ENCODE data around the gene MEGF11. TPM values are rescaled to one million over a fixed set of nuclear protein-coding genes. Genes with fewer than 3 reads are reported as not detected.

Gene MEGF11
- total RNA-seq, 2 donors from 2014 or later, result not detected

DNA sequence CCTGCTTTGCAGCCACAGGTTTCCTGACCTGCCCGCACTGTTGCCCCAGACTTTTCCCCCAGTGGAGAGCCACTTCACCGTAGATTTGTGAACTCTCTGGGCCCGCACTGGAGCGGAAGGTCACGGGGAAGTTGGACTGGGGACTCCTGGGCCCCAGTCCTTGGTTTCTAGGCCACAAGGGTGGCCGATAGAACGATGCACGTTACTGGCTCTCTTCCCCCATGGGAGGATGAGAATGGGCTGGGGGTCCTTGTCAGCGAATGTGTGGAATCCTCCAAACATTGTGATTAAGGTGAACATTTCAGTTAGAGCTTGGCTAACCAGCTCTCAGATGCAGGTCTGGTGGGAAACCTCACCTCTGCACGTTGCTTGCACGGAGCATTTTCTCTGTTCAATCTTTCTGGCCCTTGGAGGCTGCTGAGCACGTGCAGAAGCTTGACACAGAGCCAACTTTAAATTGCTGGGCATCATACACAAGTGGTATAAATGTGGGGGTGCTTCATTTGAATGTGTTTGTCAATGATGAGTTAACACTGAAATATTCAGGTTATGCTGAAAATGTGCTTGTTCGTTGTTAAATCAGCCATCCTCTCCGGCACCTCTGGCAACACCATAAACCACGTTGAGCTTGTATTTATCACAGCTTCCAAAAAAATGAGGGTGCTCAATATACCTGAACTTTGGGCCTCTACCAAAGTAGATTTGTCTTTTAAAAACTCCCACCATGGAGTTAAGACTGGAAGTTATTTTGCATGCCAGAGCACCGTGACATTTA, 40.8 kb upstream of the MEGF11 start:
- TF ChIP-seq, protein P1, sequence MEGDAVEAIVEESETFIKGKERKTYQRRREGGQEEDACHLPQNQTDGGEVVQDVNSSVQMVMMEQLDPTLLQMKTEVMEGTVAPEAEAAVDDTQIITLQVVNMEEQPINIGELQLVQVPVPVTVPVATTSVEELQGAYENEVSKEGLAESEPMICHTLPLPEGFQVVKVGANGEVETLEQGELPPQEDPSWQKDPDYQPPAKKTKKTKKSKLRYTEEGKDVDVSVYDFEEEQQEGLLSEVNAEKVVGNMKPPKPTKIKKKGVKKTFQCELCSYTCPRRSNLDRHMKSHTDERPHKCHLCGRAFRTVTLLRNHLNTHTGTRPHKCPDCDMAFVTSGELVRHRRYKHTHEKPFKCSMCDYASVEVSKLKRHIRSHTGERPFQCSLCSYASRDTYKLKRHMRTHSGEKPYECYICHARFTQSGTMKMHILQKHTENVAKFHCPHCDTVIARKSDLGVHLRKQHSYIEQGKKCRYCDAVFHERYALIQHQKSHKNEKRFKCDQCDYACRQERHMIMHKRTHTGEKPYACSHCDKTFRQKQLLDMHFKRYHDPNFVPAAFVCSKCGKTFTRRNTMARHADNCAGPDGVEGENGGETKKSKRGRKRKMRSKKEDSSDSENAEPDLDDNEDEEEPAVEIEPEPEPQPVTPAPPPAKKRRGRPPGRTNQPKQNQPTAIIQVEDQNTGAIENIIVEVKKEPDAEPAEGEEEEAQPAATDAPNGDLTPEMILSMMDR (IDR thresholded peaks at IDR 0.05), result no peak
- H3K36me3 ChIP-seq, result no peaks in the 10 kb centered on the region

DNA sequence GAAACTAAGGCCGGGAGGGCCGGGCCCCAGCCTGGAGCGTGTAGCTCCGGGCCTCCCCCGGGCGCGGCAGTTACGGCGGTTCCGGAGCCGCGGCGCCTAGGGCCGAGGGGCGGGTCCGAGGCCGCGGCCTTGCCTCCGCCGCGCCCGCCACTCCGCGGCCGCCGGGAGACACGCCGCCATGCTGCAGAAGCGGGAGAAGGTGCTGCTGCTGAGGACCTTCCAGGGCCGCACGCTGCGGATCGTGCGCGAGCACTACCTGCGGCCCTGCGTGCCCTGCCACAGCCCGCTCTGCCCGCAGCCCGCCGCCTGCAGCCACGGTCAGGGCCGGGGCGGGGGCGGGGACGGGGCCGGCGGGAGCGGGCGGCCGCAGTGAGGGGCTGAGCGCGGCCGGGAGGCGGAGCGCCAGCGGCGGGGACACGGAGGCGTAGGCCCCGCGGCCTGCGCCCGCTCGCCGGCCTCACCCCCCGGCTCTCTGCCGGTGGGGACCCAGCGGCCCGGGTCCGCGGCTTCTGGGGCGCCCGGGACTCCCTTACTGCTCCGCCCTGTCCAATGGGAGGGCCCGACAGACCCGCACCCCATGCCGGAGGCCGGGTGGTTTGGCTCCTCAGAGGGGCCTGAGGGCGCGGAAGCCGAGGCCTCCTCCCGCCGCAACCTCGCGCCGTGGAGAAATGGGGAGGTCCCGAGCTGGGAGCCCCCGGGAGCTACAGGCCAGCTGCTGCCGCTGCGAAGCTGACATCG, 40.0 kb upstream of the MEGF11 start, which contains the start of gene DIS3L:
Gene DIS3L (plus strand): TSS at position 150 of the 738 bp plus-strand sequence. CDS start 29 bp downstream, at position 179.
- TF ChIP-seq, protein P1 (IDR thresholded peaks at IDR 0.05), result peak in 1 of 2 donors; percentile 23
- peaks cover 0 to 32% of the 10 kb centered on the region in 2 donors for H3K4me1 ChIP-seq
- peak within 1 kb of the TSS; percentile 89 to 92 for H3K27ac ChIP-seq
- H3K36me3 ChIP-seq, result no peaks in the 10 kb centered on the region
- H3K27me3 ChIP-seq, result no peaks in the 10 kb centered on the region
- DNase-seq (ENCODE audit: low spot score), result peak; percentile 60
- H3K4me3 ChIP-seq, result peak within 1 kb of the TSS; percentile 59 to 78
- H3K9me3 ChIP-seq, result no peaks in the 10 kb centered on the region

More for the DNA sequence above, 40.8 kb upstream of the MEGF11 start:
- Histone ChIP-seq H3K4me3 (peak overlapping the region; percentile 59 to 78), H3K4me1 (peaks cover 0 to 32% of the 10 kb centered on the region in 2 donors), H3K27ac (peak overlapping the region; percentile 89 to 92), H3K9me3 (no peaks in the 10 kb centered on the region), H3K27me3 (no peaks in the 10 kb centered on the region)
- peak; percentile 58 for DNase-seq (ENCODE audit: low spot score)

DNA sequence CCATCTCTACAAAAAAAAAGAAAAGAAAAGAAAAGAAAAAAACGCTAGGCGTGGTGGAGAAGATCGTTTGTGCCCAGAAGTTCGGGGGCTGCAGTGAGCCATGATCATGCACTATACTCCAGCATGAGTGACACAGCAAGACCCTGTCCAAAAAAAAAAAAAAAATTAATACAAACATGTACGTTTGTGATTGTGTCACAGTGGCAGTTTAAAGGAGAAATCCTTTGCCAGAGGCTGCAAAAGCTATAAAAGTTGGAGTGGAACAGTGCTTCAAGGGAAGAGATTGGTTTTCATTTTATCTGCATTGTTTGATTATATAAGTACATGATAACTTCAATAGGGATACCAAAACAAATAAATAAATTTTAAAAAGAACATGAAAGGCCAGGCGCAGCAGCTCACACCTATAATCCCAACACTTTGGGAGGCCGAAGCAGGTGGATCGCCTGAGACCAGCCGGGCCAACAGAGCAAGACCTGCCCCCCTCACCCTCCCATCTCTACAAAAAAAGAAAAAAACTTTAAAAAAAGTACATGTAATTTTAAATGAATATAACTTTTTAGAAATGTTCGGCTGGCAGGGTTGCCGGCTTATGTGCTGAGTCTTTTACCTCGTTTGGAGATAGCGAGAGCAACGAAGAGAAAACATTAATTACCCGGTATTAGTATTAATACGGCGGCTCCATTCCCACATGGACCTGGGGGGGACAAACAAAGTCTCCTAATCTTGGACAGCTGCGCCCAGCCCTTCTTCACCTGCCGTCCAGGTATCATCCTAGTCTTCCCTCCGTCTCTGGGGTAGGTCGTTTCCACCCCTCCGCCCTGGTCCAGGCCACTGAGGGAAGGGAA, 39.2 kb upstream of the MEGF11 start:
- Histone ChIP-seq H3K4me3 (peak overlapping the region; percentile 59 to 78), H3K9me3 (no peaks in the 10 kb centered on the region), H3K4me1 (peaks cover 0 to 32% of the 10 kb centered on the region in 2 donors), H3K27ac (peak overlapping the region; percentile 89 to 92), H3K27me3 (no peaks in the 10 kb centered on the region), H3K36me3 (no peaks in the 10 kb centered on the region)
- no peak for DNase-seq (ENCODE audit: low spot score)
- TF ChIP-seq, protein P1 (IDR thresholded peaks at IDR 0.05), result no peak

DNA sequence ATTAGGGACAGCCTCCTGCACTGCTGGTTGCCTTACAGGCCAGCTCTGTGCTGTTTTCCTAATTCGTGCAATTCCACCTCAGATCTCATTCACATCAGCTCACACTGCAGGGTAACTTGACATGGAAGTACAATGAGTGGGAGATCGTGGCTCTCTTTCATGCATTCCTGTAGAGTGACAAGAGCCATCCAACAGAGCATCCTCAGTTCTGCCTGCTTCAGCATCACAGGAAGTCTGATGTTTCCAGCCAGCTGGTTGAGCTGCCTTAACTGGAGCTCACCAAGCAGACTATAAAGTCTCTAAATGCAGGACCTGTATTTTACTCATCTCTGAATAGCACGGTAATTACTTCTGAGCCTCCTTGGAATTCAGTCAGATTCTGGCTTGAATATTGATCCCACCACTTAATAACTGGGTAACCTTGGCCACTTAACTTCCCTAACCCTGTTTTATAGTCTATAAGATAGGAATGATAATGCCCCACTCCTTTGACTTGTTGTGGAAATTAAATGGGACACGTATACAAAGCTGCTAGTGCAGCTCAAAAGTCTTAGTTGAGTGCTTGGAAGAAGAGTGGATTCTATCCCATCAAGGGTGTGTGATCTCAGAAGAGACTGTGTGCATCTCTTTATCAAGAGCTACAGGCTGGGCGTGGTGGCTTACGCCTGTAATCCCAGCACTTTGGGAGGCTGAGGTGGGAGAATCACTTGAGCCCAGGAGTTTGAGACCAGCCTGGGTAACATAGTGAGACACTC, 38.4 kb upstream of the MEGF11 start:
- Histone ChIP-seq H3K27me3 (no peaks in the 10 kb centered on the region), H3K9me3 (no peaks in the 10 kb centered on the region), H3K27ac (no peak overlapping the region), H3K4me1 (peaks cover 0 to 32% of the 10 kb centered on the region in 2 donors), H3K36me3 (no peaks in the 10 kb centered on the region), H3K4me3 (no peak overlapping the region)
- TF ChIP-seq, protein P1 (IDR thresholded peaks at IDR 0.05), result no peak
- DNase-seq (ENCODE audit: low spot score), result no peak

GRCh38 chr15:66290518-66290917, 37.0 kb upstream of the MEGF11 start:
- no peak overlapping the region for H3K27ac ChIP-seq
- H3K4me3 ChIP-seq, result no peak overlapping the region
- no peaks in the 10 kb centered on the region for H3K9me3 ChIP-seq
- H3K27me3 ChIP-seq, result no peaks in the 10 kb centered on the region
- DNase-seq (ENCODE audit: low spot score), result no peak
- peaks cover 0 to 31% of the 10 kb centered on the region in 2 donors for H3K4me1 ChIP-seq
- no peaks in the 10 kb centered on the region for H3K36me3 ChIP-seq
- TF ChIP-seq, protein P1 (IDR thresholded peaks at IDR 0.05), result no peak

All from right atrium auricular region (tissue), 2 donors.